SU-DHL-6 (cell line): ENCODE data around the gene TBC1D8.

Experiments used
- EZH2phosphoT487 ChIP-seq: fragments of 200-600 bp; sonication (generic), shearing (Covaris generic); conservative IDR thresholded peaks from 2 replicates; pipeline ENCODE4 v1.6.1; 2018; ENCODE audit warnings: mild to moderate bottlenecking, antibody characterized with exemption, low read length, moderate library complexity, mixed read lengths
- TF ChIP-seq, protein P1 (sequence below): fragments of 200-600 bp; sonication (generic); IDR thresholded peaks from one replicate; pipeline ENCODE4 v1.5.1; 2017; ENCODE audit warnings: antibody characterized with exemption, mild to moderate bottlenecking, low read length, moderate library complexity; ENCODE audit not compliant: insufficient read depth, poor library complexity, severe bottlenecking

GRCh38 chr2:100988630-100989417 lies 162.4 kb downstream of the TBC1D8 start:
- TF ChIP-seq, protein P1, sequence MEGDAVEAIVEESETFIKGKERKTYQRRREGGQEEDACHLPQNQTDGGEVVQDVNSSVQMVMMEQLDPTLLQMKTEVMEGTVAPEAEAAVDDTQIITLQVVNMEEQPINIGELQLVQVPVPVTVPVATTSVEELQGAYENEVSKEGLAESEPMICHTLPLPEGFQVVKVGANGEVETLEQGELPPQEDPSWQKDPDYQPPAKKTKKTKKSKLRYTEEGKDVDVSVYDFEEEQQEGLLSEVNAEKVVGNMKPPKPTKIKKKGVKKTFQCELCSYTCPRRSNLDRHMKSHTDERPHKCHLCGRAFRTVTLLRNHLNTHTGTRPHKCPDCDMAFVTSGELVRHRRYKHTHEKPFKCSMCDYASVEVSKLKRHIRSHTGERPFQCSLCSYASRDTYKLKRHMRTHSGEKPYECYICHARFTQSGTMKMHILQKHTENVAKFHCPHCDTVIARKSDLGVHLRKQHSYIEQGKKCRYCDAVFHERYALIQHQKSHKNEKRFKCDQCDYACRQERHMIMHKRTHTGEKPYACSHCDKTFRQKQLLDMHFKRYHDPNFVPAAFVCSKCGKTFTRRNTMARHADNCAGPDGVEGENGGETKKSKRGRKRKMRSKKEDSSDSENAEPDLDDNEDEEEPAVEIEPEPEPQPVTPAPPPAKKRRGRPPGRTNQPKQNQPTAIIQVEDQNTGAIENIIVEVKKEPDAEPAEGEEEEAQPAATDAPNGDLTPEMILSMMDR: no peak
- no peak for TF ChIP-seq EZH2phosphoT487
